PFSK-1 (cell line): ENCODE results near the gene NRAS.

ENCODE experiments used
- FOXP2 ChIP-seq: optimal IDR thresholded peaks from 2 replicates; pipeline ENCODE3; 2011; ENCODE audit warnings: borderline replicate concordance, control low read depth, inconsistent platforms; ENCODE audit not compliant: insufficient read depth; ENCODE audit errors: extremely low read length, extremely low read depth
- POLR2AphosphoS5 ChIP-seq: IDR thresholded peaks from 2 replicates; pipeline ENCODE4 v1.6.1; 2012; ENCODE audit warnings: low read depth, mild to moderate bottlenecking, control low read depth, low read length, moderate library complexity
- SIN3A ChIP-seq: IDR thresholded peaks from 2 replicates; pipeline ENCODE4 v1.6.1; 2012; ENCODE audit warnings: mild to moderate bottlenecking, low read length, moderate library complexity, borderline replicate concordance; ENCODE audit not compliant: insufficient read depth
- TAF1 ChIP-seq: IDR thresholded peaks from 2 replicates; pipeline ENCODE4 v1.6.1; 2012; ENCODE audit warnings: low read length, control low read depth, borderline replicate concordance; ENCODE audit not compliant: insufficient read depth
- TF ChIP-seq, protein P1 (sequence below), 2 experiments: IDR thresholded peaks; 2 replicates each; pipeline versions ENCODE4 v1.6.1 to v1.8.0; 2011 to 2012; ENCODE audit warnings: low read depth in 2 of 2, low read length in 2 of 2, control low read depth in 1 of 2, inconsistent platforms in 1 of 2, mild to moderate bottlenecking in 1 of 2, moderate library complexity in 1 of 2; ENCODE audit not compliant: insufficient read depth in 1 of 2

DNA sequence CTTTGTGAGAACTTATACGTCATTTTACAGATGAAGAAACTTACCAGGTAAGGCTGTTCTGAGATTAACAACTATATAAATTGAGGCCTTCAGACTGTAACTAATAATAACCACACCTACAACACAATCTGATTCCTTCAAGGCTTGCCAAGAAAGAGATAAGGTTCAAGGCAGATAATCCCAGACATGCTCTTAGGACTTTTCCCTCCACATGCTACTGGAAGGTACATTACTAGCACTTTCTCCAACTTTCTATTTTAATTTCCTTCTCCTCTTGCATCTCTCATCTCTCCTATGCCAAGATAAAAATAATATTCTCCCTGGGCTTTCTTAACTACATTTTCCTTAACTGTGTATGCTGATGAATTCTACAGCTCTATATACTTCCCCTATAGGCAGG, 18.9 kb upstream of the NRAS start:
- TF ChIP-seq POLR2AphosphoS5 (no peak), SIN3A (no peak), TAF1 (no peak), FOXP2 (no peak)
- TF ChIP-seq, protein P1, sequence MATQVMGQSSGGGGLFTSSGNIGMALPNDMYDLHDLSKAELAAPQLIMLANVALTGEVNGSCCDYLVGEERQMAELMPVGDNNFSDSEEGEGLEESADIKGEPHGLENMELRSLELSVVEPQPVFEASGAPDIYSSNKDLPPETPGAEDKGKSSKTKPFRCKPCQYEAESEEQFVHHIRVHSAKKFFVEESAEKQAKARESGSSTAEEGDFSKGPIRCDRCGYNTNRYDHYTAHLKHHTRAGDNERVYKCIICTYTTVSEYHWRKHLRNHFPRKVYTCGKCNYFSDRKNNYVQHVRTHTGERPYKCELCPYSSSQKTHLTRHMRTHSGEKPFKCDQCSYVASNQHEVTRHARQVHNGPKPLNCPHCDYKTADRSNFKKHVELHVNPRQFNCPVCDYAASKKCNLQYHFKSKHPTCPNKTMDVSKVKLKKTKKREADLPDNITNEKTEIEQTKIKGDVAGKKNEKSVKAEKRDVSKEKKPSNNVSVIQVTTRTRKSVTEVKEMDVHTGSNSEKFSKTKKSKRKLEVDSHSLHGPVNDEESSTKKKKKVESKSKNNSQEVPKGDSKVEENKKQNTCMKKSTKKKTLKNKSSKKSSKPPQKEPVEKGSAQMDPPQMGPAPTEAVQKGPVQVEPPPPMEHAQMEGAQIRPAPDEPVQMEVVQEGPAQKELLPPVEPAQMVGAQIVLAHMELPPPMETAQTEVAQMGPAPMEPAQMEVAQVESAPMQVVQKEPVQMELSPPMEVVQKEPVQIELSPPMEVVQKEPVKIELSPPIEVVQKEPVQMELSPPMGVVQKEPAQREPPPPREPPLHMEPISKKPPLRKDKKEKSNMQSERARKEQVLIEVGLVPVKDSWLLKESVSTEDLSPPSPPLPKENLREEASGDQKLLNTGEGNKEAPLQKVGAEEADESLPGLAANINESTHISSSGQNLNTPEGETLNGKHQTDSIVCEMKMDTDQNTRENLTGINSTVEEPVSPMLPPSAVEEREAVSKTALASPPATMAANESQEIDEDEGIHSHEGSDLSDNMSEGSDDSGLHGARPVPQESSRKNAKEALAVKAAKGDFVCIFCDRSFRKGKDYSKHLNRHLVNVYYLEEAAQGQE (IDR thresholded peaks at IDR 0.05; ENCODE audit: insufficient read depth in 1 of 2, low read depth in 2 of 2, low read length in 2 of 2), result no peak
